GM21390 (cell line): ENCODE results near the gene SEC22A.

ENCODE experiments used
- ATAC-seq: cut with Tn5 transposase; IDR thresholded peaks from one replicate; pipeline ENCODE4 v1.9.1; 2021; ENCODE audit not compliant: unreplicated experiment

Gene SEC22A

GRCh38 chr3:123286308-123287023 is 84.7 kb downstream of the SEC22A start:
- peak; percentile 64 for ATAC-seq

GRCh38 chr3:123287051-123287961 is 85.6 kb downstream of the SEC22A start:
- no peak for ATAC-seq

- ATAC-seq = no peak
These were observed 86.2 kb downstream of the SEC22A start for GRCh38 chr3:123287962-123288302.

- ATAC-seq = no peak
These were observed 87.8 kb downstream of the SEC22A start for GRCh38 chr3:123289391-123290106.

- no peak for ATAC-seq
These were observed 88.6 kb downstream of the SEC22A start for GRCh38 chr3:123290107-123290930.

- ATAC-seq = no peak
These were observed 89.2 kb downstream of the SEC22A start for GRCh38 chr3:123290962-123291361.

- no peak for ATAC-seq
These were observed 89.7 kb downstream of the SEC22A start for GRCh38 chr3:123291404-123291803.

- ATAC-seq = no peak
These were observed 90.9 kb downstream of the SEC22A start for GRCh38 chr3:123292321-123293310.

GRCh38 chr3:123294296-123294938 is 92.7 kb downstream of the SEC22A start:
- no peak for ATAC-seq

- no peak for ATAC-seq
These were observed 93.6 kb downstream of the SEC22A start for GRCh38 chr3:123295171-123295900.

GRCh38 chr3:123295901-123296250 is 94.1 kb downstream of the SEC22A start:
- no peak for ATAC-seq

- ATAC-seq = no peak
These were observed 94.5 kb downstream of the SEC22A start for GRCh38 chr3:123296261-123296660.

GRCh38 chr3:123296836-123297626 is 95.3 kb downstream of the SEC22A start:
- ATAC-seq = no peak

- ATAC-seq = no peak
These were observed 95.8 kb downstream of the SEC22A start for GRCh38 chr3:123297627-123297899.

- no peak for ATAC-seq
These were observed 97.2 kb downstream of the SEC22A start for GRCh38 chr3:123298903-123299302.

- no peak for ATAC-seq
These were observed 97.8 kb downstream of the SEC22A start for GRCh38 chr3:123299581-123299980.

- ATAC-seq = no peak
These were observed 98.3 kb downstream of the SEC22A start for GRCh38 chr3:123300056-123300455.

- ATAC-seq = no peak
These were observed 98.8 kb downstream of the SEC22A start for GRCh38 chr3:123300583-123300982.
